Lung (tissue), 12 donors: ENCODE measurements around the gene ADSL. TPM values are rescaled to one million over a fixed set of nuclear protein-coding genes. Genes with fewer than 3 reads are reported as not detected.

Source experiments
- ATAC-seq: fragments of 200-7000 bp; cut with Tn5 transposase; one replicate; pipeline ENCODE4 v1.9.1; 2020; ENCODE audit warnings: moderate number of reproducible peaks; ENCODE audit not compliant: insufficient read depth, low FRiP score
- DNase-seq, 3 donors: peaks; one replicate each; pipeline ENCODE4 v3.0.0-alpha.2; 2013 to 2017
- H3K27ac ChIP-seq, 2 donors: one replicate each; pipeline ENCODE4 v1.5.1; 2013; ENCODE audit warnings: mild to moderate bottlenecking in 2 of 2, moderate library complexity in 2 of 2, control low read depth in 1 of 2, inconsistent platforms in 1 of 2, low read depth in 1 of 2, low read length in 1 of 2
- H3K27me3 ChIP-seq, 3 donors: one replicate each; pipeline ENCODE4 v1.5.1; 2013; ENCODE audit warnings: low read length in 2 of 3; ENCODE audit not compliant: control insufficient read depth in 3 of 3, insufficient read depth in 3 of 3
- H3K36me3 ChIP-seq, 4 donors: one replicate each; pipeline ENCODE4 v1.5.1; 2013; ENCODE audit warnings: low read length in 4 of 4, mild to moderate bottlenecking in 1 of 4, moderate library complexity in 1 of 4; ENCODE audit not compliant: control insufficient read depth in 4 of 4, insufficient read depth in 4 of 4
- H3K4me1 ChIP-seq, 5 donors: one replicate each; pipeline ENCODE4 v1.5.1; 2013; ENCODE audit warnings: low read length in 5 of 5, mild to moderate bottlenecking in 2 of 5, moderate library complexity in 1 of 5; ENCODE audit not compliant: control insufficient read depth in 5 of 5, insufficient read depth in 5 of 5
- H3K4me3 ChIP-seq: one replicate; pipeline ENCODE4 v1.5.1; 2013; ENCODE audit warnings: mild to moderate bottlenecking, control low read depth, moderate library complexity
- H3K9ac ChIP-seq, 2 donors: one replicate each; pipeline ENCODE4 v1.5.1; 2013; ENCODE audit warnings: low read length in 2 of 2, control low read depth in 1 of 2; ENCODE audit not compliant: insufficient read depth in 1 of 2
- H3K9me3 ChIP-seq, 4 donors: one replicate each; pipeline ENCODE4 v1.5.1; 2013; ENCODE audit warnings: low read length in 3 of 4, mild to moderate bottlenecking in 1 of 4, moderate library complexity in 1 of 4; ENCODE audit not compliant: control insufficient read depth in 4 of 4, insufficient read depth in 3 of 4
- WGBS, 2 donors: extraction: QIAGEN DNeasy Blood & Tissue Kit; methylation state at CpG; one replicate each; pipeline ENCODE4 v1.1.7; 2013; 5-methylcytosine and 5-hydroxymethylcytosine counted together
- polyA plus RNA-seq, 2 donors: library from polyadenylated mRNA; stranded (reverse); fragments of 200-250 nt; gene quantifications; one replicate each; pipeline ENCODE4 v1.2.1, GENCODE V29; 2013
- total RNA-seq, 2 donors: library from RNA; depleted of rRNA in 1 of 2; stranded (reverse); fragments of >200 nt in 1 of 2; gene quantifications; one replicate each; pipeline ENCODE4 v1.2.1, GENCODE V29; 2014 to 2021
- TF ChIP-seq, protein P1 (sequence below): IDR thresholded peaks from 2 replicates; pipeline ENCODE4 v1.5.1; 2012; ENCODE audit warnings: mild to moderate bottlenecking; ENCODE audit errors: control extremely low read depth, extremely low read depth
- donor health status: control.
- donor health status: control.
- donor health status: Bipolar disorder and iron deficiency.
- donor health status: healthy.
- donor health status: DM: yes; HTN: yes; CAD: no.

Gene ADSL
- total and polyA plus RNA-seq, 4 donors = 35.2 to 62.9 (median 43.0) TPM

DNA sequence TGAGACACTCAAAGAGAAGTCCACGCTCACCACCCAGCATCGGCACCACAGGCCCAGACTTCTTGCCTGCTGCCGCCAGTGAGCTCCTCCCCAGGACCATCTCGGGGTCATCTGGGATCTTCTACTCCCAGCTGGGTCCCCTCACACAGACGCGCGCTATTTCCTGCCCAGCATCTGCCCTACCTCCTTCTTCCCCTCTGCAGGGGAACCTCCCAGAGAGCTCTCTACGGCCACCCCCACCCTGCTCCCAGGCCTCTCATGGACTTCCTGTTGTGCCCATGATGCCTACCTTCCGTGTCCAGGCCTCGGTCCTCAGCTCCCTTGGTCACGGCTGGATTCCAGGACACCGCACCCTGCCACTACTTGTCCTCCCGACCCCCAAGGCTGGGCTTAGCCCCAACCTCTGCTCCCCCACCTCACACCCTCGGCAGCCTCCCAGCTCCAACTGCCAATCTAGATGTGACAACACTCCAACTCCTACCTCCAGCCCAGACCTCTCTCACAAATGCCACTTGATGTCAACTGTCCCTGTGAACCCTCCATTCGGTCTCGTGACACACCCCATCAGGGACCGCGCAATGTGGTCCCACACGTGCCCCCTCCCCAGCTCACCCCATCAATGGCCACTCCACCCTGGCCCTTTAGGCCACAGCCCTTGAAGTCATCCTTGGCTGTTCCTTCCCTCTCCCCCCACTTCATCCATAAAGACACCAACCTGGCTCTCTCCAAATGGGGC, 69.4 kb downstream of the ADSL start:
- 37 to 56% methylated on average over 19 of the region's 19 CpGs for WGBS, 2 donors
- ATAC-seq = no peak
- peak; percentile 54 to 77 (median 59) for DNase-seq
- peaks cover 0 to 1% (median 0%) of the 10 kb centered on the region in 4 donors for H3K9me3 ChIP-seq
- peaks cover 5 to 51% (median 17%) of the 10 kb centered on the region in 4 donors for H3K36me3 ChIP-seq
- no peak overlapping the region for H3K4me3 ChIP-seq
- H3K27ac ChIP-seq = peak overlapping the region in 1 of 2 donors; percentile 39
- peaks cover 0 to 25% (median 7%) of the 10 kb centered on the region in 5 donors for H3K4me1 ChIP-seq
- H3K9ac ChIP-seq = no peak overlapping the region
- no peaks in the 10 kb centered on the region for H3K27me3 ChIP-seq
- TF ChIP-seq, protein P1, sequence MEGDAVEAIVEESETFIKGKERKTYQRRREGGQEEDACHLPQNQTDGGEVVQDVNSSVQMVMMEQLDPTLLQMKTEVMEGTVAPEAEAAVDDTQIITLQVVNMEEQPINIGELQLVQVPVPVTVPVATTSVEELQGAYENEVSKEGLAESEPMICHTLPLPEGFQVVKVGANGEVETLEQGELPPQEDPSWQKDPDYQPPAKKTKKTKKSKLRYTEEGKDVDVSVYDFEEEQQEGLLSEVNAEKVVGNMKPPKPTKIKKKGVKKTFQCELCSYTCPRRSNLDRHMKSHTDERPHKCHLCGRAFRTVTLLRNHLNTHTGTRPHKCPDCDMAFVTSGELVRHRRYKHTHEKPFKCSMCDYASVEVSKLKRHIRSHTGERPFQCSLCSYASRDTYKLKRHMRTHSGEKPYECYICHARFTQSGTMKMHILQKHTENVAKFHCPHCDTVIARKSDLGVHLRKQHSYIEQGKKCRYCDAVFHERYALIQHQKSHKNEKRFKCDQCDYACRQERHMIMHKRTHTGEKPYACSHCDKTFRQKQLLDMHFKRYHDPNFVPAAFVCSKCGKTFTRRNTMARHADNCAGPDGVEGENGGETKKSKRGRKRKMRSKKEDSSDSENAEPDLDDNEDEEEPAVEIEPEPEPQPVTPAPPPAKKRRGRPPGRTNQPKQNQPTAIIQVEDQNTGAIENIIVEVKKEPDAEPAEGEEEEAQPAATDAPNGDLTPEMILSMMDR = no peak

DNA sequence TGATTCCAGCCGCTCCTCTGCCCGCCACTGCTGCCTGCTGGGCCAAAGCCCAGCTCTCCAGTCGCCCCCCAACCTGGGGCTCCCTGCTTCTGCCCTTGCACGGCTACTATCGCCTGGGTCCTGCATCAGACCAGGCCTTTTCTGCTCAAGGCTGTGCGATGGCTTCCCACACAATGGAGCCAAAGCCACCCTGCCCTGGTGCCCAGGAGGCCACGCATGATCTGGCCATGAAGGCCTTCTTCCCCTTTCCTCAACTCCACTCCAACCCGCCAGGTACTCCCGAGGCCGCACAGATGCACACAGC, 69.9 kb downstream of the ADSL start:
- Histone ChIP-seq H3K9me3 (peaks cover 0 to 1% (median 0%) of the 10 kb centered on the region in 4 donors), H3K4me3 (no peak overlapping the region), H3K4me1 (peaks cover 0 to 25% (median 7%) of the 10 kb centered on the region in 5 donors), H3K27ac (peak overlapping the region in 1 of 2 donors; percentile 15), H3K27me3 (no peaks in the 10 kb centered on the region), H3K9ac (no peak overlapping the region), H3K36me3 (peaks cover 5 to 51% (median 17%) of the 10 kb centered on the region in 4 donors)
- ATAC-seq = no peak
- TF ChIP-seq, protein P1 = no peak
- 93 to 95% methylated on average over 10 of the region's 10 CpGs for WGBS, 2 donors
- DNase-seq = no peak

DNA sequence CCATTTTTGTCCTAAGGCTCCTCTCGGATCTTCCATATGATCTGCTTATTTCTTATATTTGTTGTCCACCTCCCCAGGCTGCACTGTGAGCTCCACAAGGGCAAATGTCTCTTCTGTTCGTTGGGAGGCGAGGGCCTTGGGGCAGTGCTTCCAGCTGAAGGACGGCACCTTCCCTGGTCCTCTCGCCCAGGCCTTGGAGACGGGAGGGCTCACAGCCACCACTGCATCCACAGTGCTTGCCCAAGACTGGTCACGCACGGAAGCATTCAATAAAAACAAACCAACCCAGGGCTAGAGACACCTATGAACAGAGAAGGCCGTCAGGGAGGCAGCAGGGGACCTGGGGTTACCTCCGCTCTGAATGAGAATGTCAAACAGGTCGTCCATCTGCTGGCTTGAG, 70.3 kb downstream of the ADSL start:
- DNase-seq = no peak
- ATAC-seq = no peak
- Histone ChIP-seq H3K4me1 (peaks cover 0 to 25% (median 7%) of the 10 kb centered on the region in 5 donors), H3K27ac (peak overlapping the region in 1 of 2 donors; percentile 15), H3K27me3 (no peaks in the 10 kb centered on the region), H3K9ac (no peak overlapping the region), H3K36me3 (peaks cover 4 to 47% (median 15%) of the 10 kb centered on the region in 4 donors), H3K9me3 (peaks cover 0 to 1% (median 0%) of the 10 kb centered on the region in 4 donors), H3K4me3 (no peak overlapping the region)
- TF ChIP-seq, protein P1 = no peak
- 95% methylated on average over 11 of the region's 11 CpGs for WGBS, 2 donors
